HG03060 (cell line): ENCODE measurements around the gene SLC9A9.
A peak's percentile ranks its signal among the peaks of the same experiment; 100 is the strongest.
"Not testable (repeated sequence)": the region's sequence is repeated elsewhere in the genome, so short reads cannot be mapped to it uniquely, and the experiment has no call there.

Source experiments
- ATAC-seq: cut with Tn5 transposase; IDR thresholded peaks from one replicate; pipeline ENCODE4 v1.9.1; 2021; ENCODE audit warnings: low read depth, moderate number of reproducible peaks; ENCODE audit not compliant: unreplicated experiment

The SLC9A9 gene

DNA sequence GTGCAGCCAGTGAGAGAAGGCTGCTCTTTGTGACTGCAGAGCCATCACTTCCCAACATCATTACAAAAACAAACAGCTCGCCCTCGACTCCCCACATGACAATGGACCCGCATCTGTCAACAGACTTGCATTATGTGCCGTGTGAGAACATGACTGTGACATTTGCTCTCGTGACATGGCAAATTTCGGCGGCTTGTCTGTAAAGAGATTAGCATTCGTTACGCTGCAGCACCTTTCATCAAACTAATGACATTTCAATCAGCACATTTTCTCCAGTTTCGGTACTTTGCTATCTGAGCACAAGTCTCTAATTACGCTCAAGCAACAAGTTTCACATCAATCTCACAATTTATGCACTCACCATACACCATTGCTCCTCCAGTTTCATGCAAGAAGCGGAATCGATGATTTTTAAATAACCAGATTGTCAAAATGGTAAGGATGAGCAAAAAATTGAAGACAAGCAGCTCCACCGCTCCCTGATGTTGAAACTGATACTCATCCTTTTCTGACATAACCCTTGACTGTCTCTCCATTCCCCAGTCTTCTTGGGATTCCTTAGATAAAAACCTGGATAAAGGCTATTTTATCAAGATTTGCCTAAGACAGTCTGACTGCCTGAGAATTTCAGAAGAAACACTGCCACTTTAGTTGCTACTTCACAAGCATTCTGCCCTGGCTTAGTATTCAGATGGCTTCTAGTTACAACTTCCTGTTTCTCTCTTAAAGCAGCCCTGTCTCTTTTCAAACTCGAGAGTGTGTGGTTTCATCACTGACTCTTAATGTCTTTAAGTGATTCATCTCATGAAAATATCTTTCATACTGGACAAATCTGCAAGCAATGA, at the start of gene SLC9A9:
SLC9A9 (minus strand) TSS at position 682 of the 845 bp plus-strand sequence; CDS start at position 536, 146 bp downstream.
- peak; percentile 72 for ATAC-seq

GRCh38 chr3:143897576-143898295, 49.5 kb upstream of the SLC9A9 start:
- no peak for ATAC-seq

DNA sequence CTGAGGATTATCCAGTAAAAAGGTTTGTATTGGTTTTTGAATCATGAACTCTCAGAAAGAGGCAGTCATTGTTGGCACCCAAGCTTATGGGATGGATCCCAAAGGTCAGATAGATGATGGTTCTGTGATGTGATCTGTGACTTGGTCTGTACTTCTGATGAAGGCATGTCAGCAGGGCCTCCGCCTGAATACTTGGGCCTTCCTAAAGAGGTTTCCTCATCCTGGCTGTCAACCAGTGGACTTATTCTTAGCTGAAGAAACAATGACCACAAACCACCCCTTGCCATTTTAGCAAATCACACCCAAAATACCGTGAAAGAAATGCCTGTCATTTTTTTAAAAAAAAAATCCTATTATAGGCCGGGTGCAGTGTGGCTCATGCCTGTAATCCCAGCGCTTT, 48.2 kb upstream of the SLC9A9 start:
- no peak for ATAC-seq

GRCh38 chr3:143895805-143896204, 47.5 kb upstream of the SLC9A9 start:
- ATAC-seq, result no peak

DNA sequence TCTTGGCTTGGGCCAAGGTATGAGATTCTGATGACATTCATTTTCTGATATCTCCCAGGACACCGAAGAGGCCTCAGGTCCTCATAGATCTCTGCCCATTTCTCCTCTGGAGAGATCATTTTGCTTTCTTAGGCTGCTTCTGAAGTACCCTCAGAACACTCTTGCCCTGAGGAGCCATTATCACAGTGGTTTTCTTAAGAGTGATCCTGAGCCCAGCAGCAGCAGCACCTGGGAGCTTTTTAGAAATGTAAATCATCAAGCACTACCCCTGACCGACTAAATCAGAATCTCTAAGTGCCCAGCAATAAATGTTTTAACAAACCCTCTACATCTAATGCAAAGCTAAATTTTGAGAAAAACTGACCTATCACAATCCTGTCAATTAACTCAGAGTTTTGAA, 40.6 kb upstream of the SLC9A9 start:
- ATAC-seq, result no peak

- no peak for ATAC-seq
These were observed 39.9 kb upstream of the SLC9A9 start for GRCh38 chr3:143888166-143888565.

- ATAC-seq, result peak; percentile 87
These were observed 37.6 kb upstream of the SLC9A9 start for GRCh38 chr3:143885780-143886427.

DNA sequence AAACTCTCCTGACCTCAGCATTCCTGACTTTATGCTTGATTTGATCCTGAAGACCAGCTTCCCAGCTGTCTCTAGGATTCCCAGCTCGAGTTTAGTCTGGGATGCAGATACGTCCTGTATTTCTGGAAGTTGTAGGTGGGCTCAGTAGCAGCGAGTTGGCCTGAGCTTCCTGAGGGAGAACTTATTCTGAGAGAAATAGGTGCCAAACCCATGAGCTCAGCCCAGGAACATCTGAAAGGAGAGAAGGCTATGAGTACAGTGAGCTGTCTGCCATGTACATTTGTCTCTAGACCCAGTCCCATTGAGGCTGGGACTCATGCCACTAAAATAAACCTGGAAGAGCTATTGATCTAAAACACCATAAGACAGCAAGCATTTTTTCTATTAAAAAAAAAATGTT, 36.6 kb upstream of the SLC9A9 start:
- no peak for ATAC-seq

- no peak for ATAC-seq
These were observed 34.9 kb upstream of the SLC9A9 start for GRCh38 chr3:143883151-143883550.

DNA sequence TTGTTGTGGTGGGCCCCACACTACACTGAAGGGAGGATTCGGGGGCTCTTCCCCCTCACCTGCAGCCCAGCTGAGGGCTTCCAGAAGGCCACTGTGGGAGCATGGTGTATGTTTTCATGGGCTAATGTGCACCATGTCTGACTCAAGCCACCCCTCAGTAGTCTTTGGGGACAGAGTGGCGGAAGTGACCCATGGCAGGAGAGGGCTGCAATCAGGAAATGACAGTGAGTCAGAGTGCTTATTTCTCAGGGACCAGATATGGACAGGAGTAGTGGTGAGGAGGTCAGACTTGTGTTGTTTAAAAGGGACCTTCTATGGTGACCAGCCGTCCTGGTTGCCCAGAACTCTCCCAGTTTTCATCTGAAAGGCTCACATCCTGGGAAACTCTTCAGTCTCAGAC, 32.8 kb upstream of the SLC9A9 start:
- no peak for ATAC-seq

DNA sequence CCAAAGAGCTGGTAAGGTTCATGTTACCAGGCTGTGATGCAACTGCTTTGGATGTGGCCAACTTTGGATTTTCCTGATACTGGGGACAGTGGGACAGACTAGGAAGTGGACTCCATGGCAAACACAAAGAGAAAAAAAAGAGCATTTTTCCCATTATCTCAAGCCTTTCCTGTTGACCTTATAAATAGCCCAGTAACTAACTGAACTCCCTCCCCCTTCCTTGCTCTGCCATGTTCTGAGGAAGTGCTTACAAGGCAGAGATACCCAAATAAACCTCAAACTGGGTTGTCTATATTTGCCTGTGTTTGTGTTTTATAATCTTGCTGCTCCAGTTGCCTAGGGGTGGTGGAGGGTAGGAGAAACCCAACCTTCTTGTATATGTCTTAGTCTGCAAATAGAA, 27.3 kb upstream of the SLC9A9 start:
- no peak for ATAC-seq

DNA sequence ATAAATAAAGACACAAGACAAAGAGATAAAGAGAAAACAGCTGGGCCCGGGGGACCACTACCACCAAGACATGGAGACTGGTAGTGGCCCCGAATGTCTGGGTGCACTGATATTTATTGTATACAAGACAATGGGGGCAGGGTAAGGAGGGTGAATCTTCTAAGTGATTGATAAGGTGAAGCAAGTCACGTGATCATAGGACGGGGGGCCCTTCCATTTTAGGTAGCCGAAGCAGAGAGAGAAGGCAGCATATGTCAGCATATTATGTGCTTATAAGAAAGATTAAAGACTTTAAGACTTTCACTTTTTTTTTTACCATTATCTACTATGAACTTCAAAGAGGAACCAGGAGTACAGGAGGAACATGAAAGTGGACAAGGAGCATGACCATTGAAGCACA, 25.3 kb upstream of the SLC9A9 start:
- ATAC-seq, result not testable (repeated sequence)

DNA sequence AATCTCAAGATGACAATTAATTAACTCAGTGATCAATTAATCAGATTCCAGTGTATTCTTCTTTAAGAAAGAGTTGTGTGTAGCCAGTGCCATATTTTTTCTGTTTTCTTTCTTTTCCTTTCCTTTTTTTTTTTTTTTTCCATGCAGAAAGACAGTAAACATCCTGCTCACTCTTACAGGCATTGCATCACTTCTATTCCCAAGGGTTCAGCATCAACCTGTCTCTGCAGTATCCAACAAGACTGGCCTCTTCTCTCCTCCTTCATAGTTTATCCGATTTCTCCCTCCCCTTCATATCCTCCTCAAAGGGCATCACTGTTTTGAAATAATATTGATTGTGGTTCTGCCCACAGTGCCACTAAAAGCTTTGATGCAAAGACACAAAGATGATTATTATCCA, 17.0 kb upstream of the SLC9A9 start:
- ATAC-seq, result no peak

DNA sequence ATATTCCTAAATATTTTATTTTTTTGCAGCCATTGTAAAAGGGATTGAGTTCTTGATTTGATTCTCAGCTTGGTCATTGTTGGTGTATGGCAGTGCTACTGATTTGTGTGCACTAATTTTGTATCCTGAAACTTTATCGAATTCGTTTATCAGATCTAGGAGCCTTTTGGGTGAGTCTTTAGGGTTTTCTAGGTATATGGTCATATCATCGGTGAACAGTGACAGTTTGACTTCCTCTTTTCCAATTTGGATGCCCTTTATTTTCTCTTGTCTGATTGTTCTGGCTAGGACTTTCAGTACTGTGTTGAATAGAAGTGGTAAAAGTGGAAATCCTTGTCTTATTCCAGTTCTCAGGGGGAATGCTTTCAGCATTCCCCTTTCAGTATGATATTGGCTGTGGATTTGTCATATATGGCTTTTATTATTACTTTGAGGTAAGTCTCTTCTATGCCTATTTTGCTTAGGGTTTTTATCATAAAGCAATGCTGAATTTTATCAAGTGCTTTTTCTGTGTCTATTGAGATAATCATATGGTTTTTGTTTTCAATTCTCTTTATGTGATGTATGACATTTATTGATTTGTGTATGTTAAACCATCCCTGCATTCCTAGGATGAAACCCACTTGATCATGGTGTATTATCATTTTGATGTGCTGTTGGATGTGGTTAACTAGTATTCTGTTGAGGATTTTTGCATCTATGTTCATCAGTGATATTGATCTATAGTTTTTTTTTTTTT, 11.4 kb upstream of the SLC9A9 start:
- ATAC-seq, result no peak

GRCh38 chr3:143856252-143856970, 8.1 kb upstream of the SLC9A9 start:
- no peak for ATAC-seq

DNA sequence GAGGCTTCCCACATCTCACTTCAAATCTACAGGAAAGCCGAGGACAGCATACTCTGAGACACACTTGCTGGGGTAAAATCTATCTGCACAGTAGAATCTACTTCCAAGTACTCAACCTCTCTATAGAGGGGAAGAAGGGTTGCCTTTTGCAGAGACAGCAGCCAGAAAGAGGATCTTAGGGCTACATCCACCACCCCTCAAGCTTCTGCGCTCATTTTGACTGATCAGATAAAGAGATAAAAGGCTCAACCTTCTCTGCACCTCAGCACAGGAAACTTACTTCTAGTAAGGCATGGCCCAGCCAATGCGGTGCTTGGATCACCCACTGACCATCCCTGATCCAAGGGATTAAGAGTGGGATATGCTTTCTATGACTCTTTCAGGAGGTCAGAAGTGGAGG, 6.9 kb upstream of the SLC9A9 start:
- ATAC-seq, result no peak

DNA sequence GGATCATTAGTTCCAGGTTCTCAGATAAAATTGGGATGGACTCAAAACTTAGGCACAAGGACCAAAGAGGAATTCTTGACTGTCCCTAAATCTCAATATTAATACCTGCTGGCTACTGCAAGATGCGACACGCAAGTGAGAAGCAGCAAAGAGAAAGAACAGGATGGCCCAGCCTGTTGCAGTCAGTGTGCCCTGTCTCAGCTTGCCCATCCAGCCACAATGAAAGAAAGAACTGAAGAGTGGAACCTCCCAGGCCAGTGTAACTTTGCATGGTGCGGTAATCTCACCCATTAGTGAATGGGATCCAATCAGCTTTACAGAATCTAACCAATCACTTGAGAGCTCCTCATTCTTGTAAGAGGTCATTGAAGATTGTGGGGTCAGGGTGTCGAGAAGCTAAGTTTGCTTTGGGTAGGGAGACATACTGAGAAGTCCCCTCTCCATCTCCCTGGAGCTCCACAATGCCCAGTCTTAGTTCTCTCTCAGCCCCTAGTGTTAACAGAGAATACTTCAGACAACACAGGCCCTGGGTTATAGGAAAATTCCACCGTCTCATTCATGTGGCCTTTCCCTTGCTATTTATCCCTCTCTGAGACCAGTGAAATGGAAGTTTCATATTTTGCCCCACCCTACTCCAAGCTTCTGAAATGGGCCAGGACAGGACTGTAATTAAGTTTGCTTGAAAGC, 3.2 kb upstream of the SLC9A9 start:
- no peak for ATAC-seq

DNA sequence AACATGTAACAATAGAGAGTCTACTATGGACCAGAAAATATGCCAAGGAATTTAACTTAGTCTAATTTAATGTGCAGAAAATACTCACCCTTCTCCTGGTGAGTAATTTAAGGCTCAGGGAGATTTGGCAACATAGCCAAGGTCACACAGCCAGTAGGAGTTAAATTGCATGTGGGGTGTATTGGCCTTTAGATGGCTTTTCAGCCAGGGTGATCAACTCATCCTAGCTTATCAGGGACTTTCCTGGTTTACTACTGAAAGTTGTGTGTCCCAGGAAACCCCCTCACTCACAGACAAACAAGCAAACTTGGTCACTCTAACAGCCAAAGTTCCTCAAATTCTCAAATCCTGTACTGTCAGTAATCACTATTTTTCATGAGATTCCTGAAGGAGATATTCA, 2.6 kb upstream of the SLC9A9 start:
- ATAC-seq, result no peak

DNA sequence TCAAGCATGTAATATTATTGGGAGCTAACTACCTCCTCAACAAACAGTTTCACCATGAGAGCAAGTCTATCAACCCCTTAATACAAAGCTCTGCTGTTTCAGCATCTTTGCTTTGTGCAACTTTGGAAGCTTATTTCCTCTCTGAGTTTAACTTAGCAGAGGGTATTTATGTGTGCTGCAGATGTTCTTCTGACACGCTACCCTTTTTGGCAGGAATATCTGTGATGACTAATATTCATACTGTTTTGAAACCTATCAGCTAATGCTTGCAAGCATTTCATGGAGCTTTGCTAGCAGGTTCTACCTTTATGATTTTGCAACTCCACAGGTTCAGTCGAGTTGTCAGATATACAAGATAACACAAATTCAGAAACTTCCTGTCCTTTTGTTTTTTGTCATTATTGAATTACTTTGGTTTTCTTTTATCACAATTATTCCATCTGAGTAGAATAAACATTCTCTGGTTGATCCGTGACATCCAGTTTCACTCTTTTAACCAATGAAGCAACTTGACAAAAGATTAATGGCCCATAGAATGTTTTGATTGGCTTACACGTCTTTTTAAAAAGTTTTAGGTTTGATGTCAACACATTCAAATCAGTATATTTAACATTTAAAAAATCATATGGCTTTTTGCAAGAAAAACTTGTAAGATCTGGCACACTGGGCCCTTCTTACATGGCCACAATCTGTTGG, 1.7 kb upstream of the SLC9A9 start:
- ATAC-seq, result peak; percentile 65
